Upper lobe of left lung (tissue), 6 donors: ENCODE results near the gene JAZF1. TPM values are rescaled to one million over a fixed set of nuclear protein-coding genes. Genes with fewer than 3 reads are reported as not detected.

Experiments
- ATAC-seq, 2 donors: fragments of 200-7000 bp; cut with Tn5 transposase; one replicate each; pipeline ENCODE4 v1.9.1; 2022; ENCODE audit warnings: mild to moderate bottlenecking in 2 of 2, moderate library complexity in 2 of 2; ENCODE audit not compliant: low FRiP score in 2 of 2
- DNase-seq, 2 donors: peaks; one replicate each; pipeline ENCODE4 v3.0.0-alpha.2; 2019 to 2020
- H3K27ac ChIP-seq, 4 donors: fragments of 200-600 bp; sonication (generic); one replicate each; pipeline ENCODE4 v1.5.1; 2016 to 2019
- H3K27me3 ChIP-seq, 4 donors: fragments of 200-600 bp; sonication (generic); one replicate each; pipeline ENCODE4 v1.5.1; 2017 to 2019
- H3K36me3 ChIP-seq, 4 donors: fragments of 200-600 bp; sonication (generic); one replicate each; pipeline ENCODE4 v1.5.1; 2016 to 2019
- H3K4me1 ChIP-seq, 4 donors: fragments of 200-600 bp; sonication (generic); one replicate each; pipeline ENCODE4 v1.5.1; 2018 to 2019
- H3K4me3 ChIP-seq, 4 donors: fragments of 200-600 bp; sonication (generic); one replicate each; pipeline ENCODE4 v1.5.1; 2017 to 2019; ENCODE audit warnings: mild to moderate bottlenecking in 2 of 4, moderate library complexity in 1 of 4
- H3K9me3 ChIP-seq, 4 donors: fragments of 200-600 bp; sonication (generic); one replicate each; pipeline ENCODE4 v1.5.1; 2018 to 2019
- EP300 ChIP-seq, 4 donors: sonication (generic); formaldehyde crosslinking; IDR thresholded peaks; one replicate each; pipeline ENCODE4 v1.5.1; 2017; ENCODE audit warnings: antibody characterized with exemption in 4 of 4, control low read depth in 2 of 4
- POLR2A ChIP-seq, 4 donors: fragments of 450-650 bp; IDR thresholded peaks; one replicate each; pipeline ENCODE4 v1.5.1; 2016 to 2017; ENCODE audit warnings: antibody characterized with exemption in 4 of 4, mild to moderate bottlenecking in 2 of 4
- POLR2AphosphoS5 ChIP-seq, 2 donors: sonication (generic); formaldehyde crosslinking; IDR thresholded peaks; one replicate each; pipeline ENCODE4 v1.5.1; 2017; ENCODE audit warnings: antibody characterized with exemption in 2 of 2
- WGBS, 2 donors: methylation state at CpG; one replicate each; pipeline ENCODE4 v1.1.5; 2017 to 2018; 5-methylcytosine and 5-hydroxymethylcytosine counted together
- total RNA-seq, 6 donors: library from RNA; depleted of rRNA in 4 of 6; stranded (reverse); fragments of >200 nt in 4 of 6; gene quantifications; one replicate each; pipeline versions ENCODE4 v1.1.0 to v1.2.1, GENCODE V29; 2016 to 2021
- TF ChIP-seq, protein P1 (sequence below), 6 experiments: fragments of 450-650 bp in 4 of 6; fragments of 200-600 bp in 2 of 6; sonication (generic) in 2 of 6; IDR thresholded peaks; one replicate each; pipeline ENCODE4 v1.5.1; 2016 to 2019; ENCODE audit warnings: antibody characterized with exemption in 6 of 6
- donor health status: DM: no; HTN: no; CAD: no; lungs with moderate emphysema.
- donor health status: DM: no; HTN: yes; CAD: no; lungs with severe emphysema.

JAZF1 gene
- total RNA-seq, 6 donors from 2014 or later, result 4.2 to 19.4 (median 12.4) TPM

DNA sequence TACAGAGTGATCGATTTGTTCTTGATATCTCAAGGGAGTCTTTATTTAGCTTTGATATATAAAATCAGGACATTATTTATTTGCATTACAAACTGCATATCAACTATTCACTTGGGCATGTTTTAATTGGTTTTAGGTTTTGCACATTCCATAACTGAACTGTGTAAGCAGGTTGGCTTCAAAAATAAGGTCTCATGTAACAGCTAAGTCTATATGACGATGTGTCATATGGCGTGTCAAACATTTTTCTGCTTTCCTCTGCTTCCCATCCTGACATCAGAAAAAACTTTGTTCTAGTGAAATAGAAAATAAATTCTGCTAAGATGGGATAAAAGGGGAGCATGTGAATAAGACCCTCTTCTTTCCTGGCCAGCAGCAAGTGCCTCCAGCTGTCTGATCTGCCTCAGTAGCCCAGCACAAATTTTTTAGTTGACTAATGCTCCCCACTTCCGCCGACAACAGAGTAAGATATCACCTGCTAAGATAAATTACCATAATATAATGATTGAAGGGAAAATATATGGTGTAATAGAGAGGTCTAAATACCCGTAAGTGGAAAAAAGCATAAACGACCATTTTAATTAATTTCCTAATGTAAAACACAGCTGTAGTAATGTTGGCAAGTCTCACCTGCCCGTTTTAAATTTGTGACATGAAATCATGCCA, 260.2 kb downstream of the JAZF1 start:
- no peaks in the 10 kb centered on the region for H3K9me3 ChIP-seq
- no peak overlapping the region for H3K27ac ChIP-seq
- 80 to 85% methylated on average over 8 of the region's 8 CpGs for WGBS, 2 donors
- ATAC-seq (no peak), DNase-seq (no peak)
- H3K36me3 ChIP-seq, result no peaks in the 10 kb centered on the region
- peaks cover 6 to 11% (median 8%) of the 10 kb centered on the region in 4 donors for H3K4me1 ChIP-seq
- TF ChIP-seq EP300 (IDR thresholded peaks at IDR 0.05) (no peak), POLR2AphosphoS5 (IDR thresholded peaks at IDR 0.05) (no peak), POLR2A (IDR thresholded peaks at IDR 0.05) (no peak)
- TF ChIP-seq, protein P1, sequence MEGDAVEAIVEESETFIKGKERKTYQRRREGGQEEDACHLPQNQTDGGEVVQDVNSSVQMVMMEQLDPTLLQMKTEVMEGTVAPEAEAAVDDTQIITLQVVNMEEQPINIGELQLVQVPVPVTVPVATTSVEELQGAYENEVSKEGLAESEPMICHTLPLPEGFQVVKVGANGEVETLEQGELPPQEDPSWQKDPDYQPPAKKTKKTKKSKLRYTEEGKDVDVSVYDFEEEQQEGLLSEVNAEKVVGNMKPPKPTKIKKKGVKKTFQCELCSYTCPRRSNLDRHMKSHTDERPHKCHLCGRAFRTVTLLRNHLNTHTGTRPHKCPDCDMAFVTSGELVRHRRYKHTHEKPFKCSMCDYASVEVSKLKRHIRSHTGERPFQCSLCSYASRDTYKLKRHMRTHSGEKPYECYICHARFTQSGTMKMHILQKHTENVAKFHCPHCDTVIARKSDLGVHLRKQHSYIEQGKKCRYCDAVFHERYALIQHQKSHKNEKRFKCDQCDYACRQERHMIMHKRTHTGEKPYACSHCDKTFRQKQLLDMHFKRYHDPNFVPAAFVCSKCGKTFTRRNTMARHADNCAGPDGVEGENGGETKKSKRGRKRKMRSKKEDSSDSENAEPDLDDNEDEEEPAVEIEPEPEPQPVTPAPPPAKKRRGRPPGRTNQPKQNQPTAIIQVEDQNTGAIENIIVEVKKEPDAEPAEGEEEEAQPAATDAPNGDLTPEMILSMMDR (IDR thresholded peaks at IDR 0.05), result no peak
- H3K4me3 ChIP-seq, result no peak overlapping the region
- H3K27me3 ChIP-seq, result no peaks in the 10 kb centered on the region

DNA sequence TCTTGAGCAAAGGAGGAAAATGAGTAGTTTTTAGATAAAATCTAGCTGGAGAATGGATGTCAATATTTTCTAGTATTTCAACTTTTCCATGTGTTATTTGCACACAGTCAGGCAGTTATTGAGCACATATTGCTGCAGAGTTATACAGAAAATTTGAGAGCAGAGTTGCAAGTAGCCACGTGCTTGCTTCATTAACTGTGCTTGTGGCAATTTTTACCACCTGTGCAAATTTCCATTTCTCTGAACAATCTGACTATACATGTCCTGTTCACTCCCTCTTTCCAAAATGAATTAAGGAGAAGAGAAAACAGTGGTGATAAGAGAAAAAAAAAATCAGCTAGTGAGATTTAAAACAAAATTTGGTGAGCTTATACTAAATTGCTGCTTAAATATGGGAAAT, 262.1 kb downstream of the JAZF1 start:
- H3K4me1 ChIP-seq, result peaks cover 6 to 11% (median 8%) of the 10 kb centered on the region in 4 donors
- no peaks in the 10 kb centered on the region for H3K36me3 ChIP-seq
- H3K27me3 ChIP-seq, result no peaks in the 10 kb centered on the region
- TF ChIP-seq POLR2A (IDR thresholded peaks at IDR 0.05) (no peak), POLR2AphosphoS5 (IDR thresholded peaks at IDR 0.05) (no peak), EP300 (IDR thresholded peaks at IDR 0.05) (no peak)
- TF ChIP-seq, protein P1 (IDR thresholded peaks at IDR 0.05), result no peak
- WGBS, 2 donors, result 86 to 95% methylated on average over 1 of the region's 1 CpG
- DNase-seq (no peak), ATAC-seq (no peak)
- H3K4me3 ChIP-seq, result no peak overlapping the region
- H3K27ac ChIP-seq, result no peak overlapping the region
- H3K9me3 ChIP-seq, result no peaks in the 10 kb centered on the region

DNA sequence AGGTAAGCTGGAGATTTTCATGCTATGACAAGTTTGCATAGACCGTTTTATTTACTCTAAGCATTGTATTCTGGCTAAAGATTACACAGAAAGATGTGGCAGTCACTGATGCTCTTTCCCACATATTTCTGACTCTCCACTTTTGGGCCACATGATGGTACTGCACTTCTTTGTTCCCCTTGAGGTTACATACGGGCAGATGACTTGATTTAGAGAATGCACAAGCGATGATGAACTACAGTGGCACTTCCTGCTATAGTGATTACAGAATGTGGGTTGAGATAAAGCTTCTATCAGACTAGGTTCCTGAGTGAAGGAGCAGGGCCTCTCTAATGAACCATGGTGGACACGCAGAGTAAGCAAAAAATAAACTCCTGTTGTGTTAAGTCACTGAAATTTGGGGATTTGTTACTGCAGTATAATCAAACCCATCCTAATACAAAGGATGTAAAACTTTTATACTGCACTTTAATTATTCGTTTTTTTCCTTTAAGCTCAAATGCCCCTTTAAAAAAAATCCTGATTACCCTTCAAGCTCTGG, 262.8 kb downstream of the JAZF1 start:
- ATAC-seq, result no peak
- H3K27me3 ChIP-seq, result no peaks in the 10 kb centered on the region
- DNase-seq, result no peak
- WGBS, 2 donors, result 57 to 62% methylated on average over 5 of the region's 5 CpGs
- no peak overlapping the region for H3K27ac ChIP-seq
- no peak for TF ChIP-seq EP300 (IDR thresholded peaks at IDR 0.05)
- TF ChIP-seq, protein P1 (IDR thresholded peaks at IDR 0.05), result no peak
- H3K9me3 ChIP-seq, result no peaks in the 10 kb centered on the region
- H3K4me3 ChIP-seq, result no peak overlapping the region
- no peaks in the 10 kb centered on the region for H3K36me3 ChIP-seq
- peaks cover 6 to 11% (median 8%) of the 10 kb centered on the region in 4 donors for H3K4me1 ChIP-seq

DNA sequence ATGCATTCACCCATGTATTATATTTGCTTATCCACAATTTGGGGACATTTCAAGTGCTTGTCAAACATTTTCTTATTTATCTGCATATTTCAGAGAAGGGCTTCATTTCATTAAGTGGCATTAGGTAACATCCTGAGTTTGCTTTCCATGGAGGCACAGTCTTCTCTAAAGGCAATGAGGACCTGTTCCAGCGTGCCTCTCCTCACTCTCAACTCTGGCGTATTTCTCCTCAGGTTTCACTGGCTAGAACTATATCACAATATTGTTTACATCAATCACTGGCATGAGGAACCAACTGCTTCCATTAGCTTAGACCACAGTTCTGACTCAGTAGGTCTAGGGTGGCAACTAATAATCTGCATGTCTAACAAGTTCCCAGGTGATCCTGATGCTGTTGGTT, 263.5 kb downstream of the JAZF1 start:
- no peak overlapping the region for H3K27ac ChIP-seq
- ATAC-seq, result no peak
- H3K4me1 ChIP-seq, result peaks cover 6 to 11% (median 8%) of the 10 kb centered on the region in 4 donors
- no peaks in the 10 kb centered on the region for H3K36me3 ChIP-seq
- H3K27me3 ChIP-seq, result no peaks in the 10 kb centered on the region
- DNase-seq, result no peak
- no peak for TF ChIP-seq POLR2AphosphoS5 (IDR thresholded peaks at IDR 0.05)
- no peak for TF ChIP-seq POLR2A (IDR thresholded peaks at IDR 0.05)
- TF ChIP-seq, protein P1 (IDR thresholded peaks at IDR 0.05), result no peak
- no peak for TF ChIP-seq EP300 (IDR thresholded peaks at IDR 0.05)
- H3K4me3 ChIP-seq, result no peak overlapping the region
- WGBS, 2 donors, result 65 to 79% methylated on average over 2 of the region's 2 CpGs
- H3K9me3 ChIP-seq, result no peaks in the 10 kb centered on the region

DNA sequence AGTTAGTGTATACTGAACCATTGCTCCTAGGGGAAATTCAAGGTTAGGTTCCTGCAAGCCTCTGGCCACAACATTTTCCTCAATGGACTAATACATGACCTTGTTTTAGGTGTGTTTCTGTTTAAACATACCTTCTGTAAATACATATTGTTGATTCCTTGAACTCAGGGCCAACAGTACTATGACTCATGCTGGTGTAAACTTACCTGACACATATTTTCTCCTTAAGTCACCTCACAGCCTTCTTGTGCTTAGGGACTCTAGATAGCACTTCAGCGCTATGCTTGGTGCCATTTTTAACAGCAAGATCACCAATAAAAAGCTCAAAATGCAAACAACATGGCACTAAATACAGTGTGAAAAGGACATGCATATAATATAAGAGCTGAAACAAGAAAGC, 264.2 kb downstream of the JAZF1 start:
- Histone ChIP-seq H3K27me3 (no peaks in the 10 kb centered on the region), H3K27ac (no peak overlapping the region), H3K4me3 (no peak overlapping the region), H3K4me1 (peaks cover 6 to 11% (median 8%) of the 10 kb centered on the region in 4 donors), H3K36me3 (no peaks in the 10 kb centered on the region), H3K9me3 (no peaks in the 10 kb centered on the region)
- DNase-seq, result no peak
- WGBS, 2 donors, result 89% methylated on average over 1 of the region's 1 CpG
- ATAC-seq, result no peak
- TF ChIP-seq, protein P1 (IDR thresholded peaks at IDR 0.05), result no peak
- TF ChIP-seq EP300 (IDR thresholded peaks at IDR 0.05) (no peak), POLR2A (IDR thresholded peaks at IDR 0.05) (no peak), POLR2AphosphoS5 (IDR thresholded peaks at IDR 0.05) (no peak)
